Measurements from ENCODE around the gene MB.

Gene MB

DNA sequence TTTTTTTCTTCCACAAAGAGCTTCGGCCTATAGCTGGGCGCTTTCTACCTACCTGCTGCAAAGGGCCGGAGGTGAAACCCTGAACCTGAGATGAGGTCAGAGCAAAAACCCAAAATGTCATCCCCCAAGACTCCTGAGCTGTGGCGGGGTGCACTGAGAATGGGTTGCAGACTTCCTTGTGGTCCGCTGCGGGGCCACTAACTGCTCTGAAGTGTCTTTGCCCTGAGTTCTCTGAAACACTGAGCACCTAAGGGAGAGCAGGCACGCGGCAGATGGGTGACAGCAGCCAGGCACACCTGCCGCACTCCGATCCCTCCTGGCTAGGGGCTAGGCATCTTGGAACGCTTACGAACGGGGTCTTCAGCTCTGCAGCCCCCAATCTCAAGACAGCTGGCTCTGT, 47.2 kb downstream of the MB start:
- DNase-seq = no peak

DNA sequence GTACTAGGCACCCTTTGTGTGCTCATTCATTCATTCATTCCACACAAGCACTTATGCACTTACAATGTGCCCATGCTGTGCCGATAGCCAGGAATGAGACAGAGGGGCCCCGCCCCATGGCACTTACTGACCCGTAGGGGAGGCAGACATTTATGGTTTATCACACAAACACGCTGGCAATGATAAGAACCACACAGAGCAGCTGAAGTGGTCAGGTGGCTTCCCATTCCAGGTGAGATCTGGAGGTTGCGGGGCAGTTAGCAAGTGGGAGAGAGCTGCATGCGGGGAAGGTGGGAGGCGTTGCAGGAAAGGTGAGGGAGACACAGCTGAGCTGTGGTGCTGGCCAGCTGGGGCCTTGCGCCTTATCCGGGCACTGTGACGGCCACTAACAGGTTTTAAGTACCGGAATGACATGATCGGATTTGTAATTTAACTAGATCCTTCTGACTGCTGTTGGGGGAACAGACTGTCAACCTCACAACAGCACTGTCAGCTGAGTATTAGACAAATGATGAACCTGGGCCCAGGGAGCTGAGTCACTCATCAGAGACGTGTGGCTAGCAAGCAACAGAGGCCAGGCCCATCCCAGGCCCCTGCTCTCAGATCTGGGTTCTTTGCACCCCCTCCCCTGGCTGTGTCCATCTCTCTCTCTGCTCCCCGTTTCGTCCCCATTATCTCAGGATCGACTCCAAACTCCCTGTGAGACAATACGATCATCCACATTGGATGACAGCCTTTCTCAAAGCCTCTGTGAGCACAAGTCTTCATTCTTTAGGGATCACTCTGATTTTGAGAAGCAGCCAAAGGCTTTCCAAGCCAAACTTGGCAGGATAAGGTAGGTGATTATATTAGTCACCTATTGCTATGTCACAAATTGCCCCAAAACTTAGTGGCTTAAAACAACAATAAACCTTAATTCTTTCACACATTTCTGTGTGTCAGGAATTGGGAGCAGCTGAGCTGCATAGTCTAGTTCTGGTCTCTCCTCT, 48.1 kb downstream of the MB start:
- no peak for DNase-seq

DNA sequence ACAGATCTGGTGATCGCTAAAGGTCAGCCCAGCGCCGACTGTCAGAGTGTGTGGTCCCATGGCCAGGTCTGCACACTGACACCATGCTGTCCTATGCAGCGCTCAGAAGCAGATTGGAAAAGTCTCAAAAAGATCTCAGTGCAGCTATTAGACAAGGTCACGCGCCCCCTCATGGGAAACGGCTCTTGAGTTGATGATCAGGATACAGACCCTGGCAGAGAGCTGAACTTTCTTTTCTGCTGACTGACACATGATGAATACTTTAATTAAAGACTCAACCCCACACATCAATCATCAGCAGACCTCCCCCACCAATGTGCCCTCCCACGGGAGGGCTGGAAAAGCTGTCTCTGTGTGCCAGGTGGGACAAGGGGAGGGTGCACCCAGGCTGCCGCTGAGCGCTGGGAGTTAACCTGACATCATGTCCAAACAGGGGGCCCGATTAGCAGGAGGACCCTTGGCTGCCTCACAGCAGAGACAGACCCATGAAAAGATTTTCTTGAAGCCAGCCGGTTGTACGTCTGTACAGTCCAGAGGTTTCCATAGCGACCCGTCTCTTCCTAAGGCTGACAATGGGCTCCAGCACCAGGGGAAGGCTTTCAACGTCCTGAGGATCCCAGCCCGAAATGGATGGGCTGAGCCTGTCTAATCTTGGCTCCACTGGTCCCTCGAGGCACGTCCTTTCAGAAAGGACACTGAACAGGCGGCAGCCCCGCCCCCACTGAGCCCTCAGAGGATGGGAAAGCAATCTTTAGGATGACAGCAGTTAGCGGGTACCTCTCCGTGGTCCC, 49.6 kb downstream of the MB start:
- DNase-seq = no peak

DNA sequence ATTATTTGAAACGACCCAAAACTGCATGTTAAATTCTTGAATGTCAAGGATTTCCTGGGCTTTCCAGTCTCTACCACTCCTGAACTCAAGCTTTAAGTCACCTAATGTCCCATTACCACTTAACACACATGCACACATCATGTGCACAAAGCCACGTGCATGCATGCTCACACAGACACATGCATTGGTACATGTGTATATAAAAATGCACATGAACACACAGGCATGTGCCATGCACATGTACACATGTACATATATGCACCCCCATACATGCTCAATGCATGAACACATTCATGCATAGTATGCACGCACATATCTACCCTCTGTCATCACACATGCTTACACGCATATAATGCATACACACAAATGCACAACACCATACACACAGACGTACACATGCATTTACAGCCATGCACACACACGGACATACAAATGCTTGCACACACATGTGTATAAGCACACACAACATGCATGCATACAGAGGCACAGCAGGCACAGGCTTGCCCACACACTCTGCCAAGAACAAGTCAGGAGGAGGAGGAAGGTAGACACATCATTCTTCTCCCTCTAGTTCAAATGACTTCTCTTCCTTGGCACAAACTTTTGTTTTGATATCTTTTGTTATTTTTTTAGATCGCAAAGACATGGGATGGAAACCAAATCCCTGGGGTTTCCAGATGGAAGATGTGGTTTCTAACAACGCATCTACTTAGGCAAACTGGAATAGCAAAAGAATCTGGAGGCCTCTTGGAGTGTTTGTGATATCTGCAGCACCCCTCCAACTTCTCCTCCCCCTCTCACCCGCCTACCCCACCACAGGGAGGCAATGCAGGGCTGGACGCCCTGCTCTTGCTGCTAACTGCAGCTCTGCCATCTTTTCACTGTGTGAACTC, 51.9 kb downstream of the MB start:
- no peak for DNase-seq

DNA sequence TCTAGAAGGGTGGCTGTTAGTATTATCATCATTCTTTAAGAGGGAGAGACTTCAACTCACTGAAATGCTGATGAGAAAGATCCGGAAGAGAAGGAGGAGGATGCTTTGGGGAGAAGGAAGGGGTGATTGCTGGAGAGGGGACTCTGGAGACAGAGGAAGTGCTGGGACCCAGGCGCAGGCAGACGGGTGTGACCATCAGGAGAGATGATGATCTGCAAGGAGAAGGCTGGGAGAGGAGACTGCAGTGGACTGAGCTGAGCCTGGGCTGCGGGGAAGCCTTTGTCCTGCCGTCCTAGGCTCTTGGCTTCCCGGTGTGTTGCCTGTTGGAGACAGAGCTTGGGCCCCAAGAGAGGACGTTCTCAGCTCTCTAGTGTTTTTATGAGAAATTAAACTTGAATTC, 53.9 kb downstream of the MB start:
- DNase-seq = no peak

DNA sequence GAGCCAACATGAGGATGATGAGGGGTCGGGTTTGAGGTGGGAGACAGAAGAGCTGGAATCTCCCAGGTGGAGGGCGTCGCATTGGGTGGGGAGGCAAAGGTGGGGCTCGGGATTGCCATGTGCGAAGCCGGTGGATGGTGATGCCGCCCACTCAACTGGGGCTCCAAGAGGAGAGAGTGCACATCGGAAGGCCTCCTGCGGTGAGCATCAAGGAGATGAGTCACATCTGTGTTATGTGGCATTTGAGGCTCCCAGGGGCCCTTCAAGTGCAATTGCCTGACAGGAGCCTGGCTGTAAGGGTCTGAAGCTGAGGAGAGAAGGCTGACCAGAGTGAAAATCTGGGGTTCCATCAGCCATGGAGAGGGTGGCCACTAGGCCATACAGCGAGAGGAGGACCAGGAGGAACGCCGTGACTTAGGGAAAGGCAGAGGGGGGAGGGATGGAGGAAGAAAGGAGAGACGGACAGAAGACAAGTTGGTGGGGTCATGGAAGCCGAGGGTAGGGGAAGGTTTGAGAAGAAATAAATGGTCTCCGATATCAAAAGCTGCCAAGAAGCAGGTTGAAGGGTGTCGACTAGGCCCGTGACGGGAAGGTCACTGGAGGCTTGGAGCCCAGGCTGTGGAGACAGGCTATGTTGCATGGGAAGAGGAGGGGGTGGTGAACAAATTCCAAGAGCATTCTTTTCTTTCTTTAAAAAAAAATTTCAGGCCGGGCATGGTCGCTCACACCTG, 55.2 kb downstream of the MB start:
- DNase-seq = no peak

DNA sequence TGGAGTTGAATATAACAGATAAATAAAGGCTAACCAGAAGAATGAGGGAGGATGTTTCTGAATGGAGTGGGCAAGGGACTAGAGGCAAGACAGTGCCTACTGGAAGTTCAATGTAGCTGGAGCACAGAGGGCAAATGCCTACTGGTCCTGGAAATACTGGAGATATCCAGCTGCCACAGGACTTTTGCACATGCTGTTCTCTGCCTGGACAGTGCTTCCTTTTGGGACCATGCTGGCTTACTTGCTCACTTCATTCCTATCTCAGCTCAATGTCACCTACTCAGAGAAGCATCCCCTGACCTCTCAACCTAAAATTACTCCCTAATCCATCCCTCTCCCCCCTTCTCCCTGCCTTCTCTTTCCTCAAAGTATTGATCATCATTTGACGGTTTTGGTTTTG, 56.3 kb downstream of the MB start:
- DNase-seq = no peak

DNA sequence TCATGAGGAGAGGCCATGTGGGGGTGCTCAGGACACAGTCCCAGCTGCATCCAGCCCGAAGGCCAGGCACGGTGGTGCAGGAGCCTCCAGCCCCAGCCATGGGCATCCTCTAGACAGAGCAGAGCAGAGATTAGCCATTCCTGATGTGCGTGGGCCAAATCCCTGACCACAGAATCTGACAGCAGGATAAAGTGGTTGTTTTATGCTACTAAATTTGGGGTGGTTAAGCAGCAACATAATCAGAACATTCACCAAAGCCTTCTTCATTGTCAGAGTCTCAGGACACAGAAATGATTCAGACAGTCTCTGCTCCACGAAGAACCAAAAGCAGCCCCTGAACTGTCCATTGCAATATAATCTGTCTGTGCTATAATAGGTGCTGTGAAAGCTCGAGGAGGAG, 56.8 kb downstream of the MB start:
- no peak for DNase-seq

DNA sequence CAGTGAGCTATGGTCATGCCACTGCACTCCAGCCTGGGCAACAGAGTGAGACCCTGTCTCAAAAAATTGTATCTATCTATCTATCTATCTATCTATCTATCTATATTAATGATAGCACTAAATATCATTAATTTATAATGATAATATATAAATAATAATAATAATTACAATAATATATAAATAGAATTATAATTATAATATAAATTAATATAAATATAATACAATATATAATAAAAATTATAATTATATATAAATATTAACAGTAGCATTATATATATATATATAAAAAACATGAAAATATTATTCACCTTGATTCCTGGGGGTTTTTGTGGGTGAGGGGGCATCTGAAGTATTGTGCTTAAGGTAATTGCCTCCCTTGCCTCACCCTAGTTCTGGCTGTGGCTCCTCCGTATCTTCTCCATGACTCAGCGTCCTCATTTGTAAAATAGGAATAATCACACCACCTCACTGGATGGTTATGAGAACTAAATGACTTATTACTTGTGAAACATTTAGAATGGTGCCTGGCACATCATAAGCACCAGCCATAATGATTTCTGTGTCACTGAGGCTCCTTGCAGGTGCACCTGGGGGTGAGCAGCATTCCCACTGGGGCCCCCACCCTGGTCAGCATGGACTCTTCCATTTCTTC, 57.6 kb downstream of the MB start:
- DNase-seq = no peak

DNA sequence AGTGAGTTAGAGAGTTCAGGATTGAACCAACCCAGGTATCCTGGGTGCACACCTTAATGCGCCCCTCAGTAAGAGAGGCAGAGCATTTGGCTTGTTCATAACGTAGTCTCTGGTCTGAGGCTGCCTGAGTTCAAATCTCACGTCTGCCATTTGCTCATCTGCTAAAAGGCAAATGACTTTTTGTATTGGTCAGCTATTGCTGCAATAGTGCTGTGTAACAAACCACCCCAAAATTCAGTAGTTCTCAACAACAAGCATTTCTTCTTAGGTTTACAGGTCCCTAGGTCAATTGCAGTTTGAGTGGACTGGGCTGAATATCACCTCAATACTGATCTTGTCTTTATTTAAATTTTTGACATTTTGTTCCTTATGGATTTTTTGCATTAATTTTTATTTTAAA, 58.4 kb downstream of the MB start:
- no peak for DNase-seq

DNA sequence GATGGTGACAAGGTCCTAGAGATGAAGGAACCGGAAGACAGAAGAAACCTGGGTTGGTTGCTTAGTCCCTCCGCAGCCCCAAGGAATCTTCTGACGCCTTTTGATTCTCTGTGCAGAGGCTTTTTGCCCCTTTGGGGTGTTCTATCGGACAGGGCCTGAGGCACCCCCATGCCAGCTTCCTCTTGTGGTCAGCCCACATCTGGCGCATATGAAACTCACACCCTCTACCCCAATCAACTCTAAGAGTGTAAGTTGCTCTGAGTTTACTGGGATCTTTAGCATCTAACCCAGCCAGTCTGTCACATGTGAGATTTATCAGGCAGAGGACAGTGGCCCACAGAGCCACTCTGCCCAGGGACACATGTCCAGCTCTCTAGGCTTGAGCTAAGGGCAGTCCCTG, 59.1 kb downstream of the MB start:
- DNase-seq = no peak
